Measurements from ENCODE around the gene UXS1.

- TF ChIP-seq POLR2A (IDR thresholded peaks at IDR 0.05; ENCODE audit: low read depth): no peak
- TF ChIP-seq CTCF (IDR thresholded peaks at IDR 0.05): no peak
- TF ChIP-seq POLR2AphosphoS5 (IDR thresholded peaks at IDR 0.05): no peak
These were observed 54.0 kb downstream of the UXS1 start for GRCh38 chr2:106140113-106140512.
